ENCODE data around the gene GNL1. TPM values are rescaled to one million over a fixed set of nuclear protein-coding genes. Genes with fewer than 3 reads are reported as not detected.

The GNL1 gene
- total RNA-seq, 1 donor from 2014 or later: 33.0 TPM

- TF ChIP-seq CTCF (IDR thresholded peaks at IDR 0.05): no peak
- intact Hi-C loops (cut with DNase I): loop anchor here (1.0 to 10.0 kb wide), 6 partner anchors 14 to 493 kb away; partner anchors contain the start of genes ABCF1, MRPS18B, POLR1H and PPP1R10
These were observed 1.3 kb upstream of the GNL1 start for GRCh38 chr6:30557683-30557981.

GRCh38 chr6:30556906-30557682, 805 bp upstream of the GNL1 start, which contains the start of gene PRR3:
Gene PRR3 (plus strand): TSS chr6:30557295. CDS start chr6:30557345, 50 bp downstream.
- peaks cover 18 to 33% of the 10 kb centered on the region in 2 donors for H3K36me3 ChIP-seq
- intact Hi-C loops (cut with DNase I): loop anchor here (1.0 to 10.0 kb wide), 6 partner anchors 14 to 492 kb away; partner anchors contain the start of genes ABCF1, MRPS18B, POLR1H and PPP1R10
- peaks cover 5 to 19% of the 10 kb centered on the region in 2 donors for H3K4me1 ChIP-seq
- TF ChIP-seq CTCF (IDR thresholded peaks at IDR 0.05): no peak
- H3K4me3 ChIP-seq: peak within 1 kb of the TSS; percentile 80 to 85
- no peaks in the 10 kb centered on the region for H3K9me3 ChIP-seq
- peak; percentile 81 to 95 for DNase-seq (ENCODE audit: low spot score in 2 of 2)
- peak within 1 kb of the TSS; percentile 98 to 100 for H3K27ac ChIP-seq
- no peaks in the 10 kb centered on the region for H3K27me3 ChIP-seq

More at GRCh38 chr6:30557683-30557981, 1.3 kb upstream of the GNL1 start:
- Histone ChIP-seq H3K27me3 (no peaks in the 10 kb centered on the region), H3K4me3 (peak overlapping the region; percentile 80 to 85), H3K9me3 (no peaks in the 10 kb centered on the region), H3K36me3 (peaks cover 18 to 33% of the 10 kb centered on the region in 2 donors), H3K4me1 (peaks cover 5 to 19% of the 10 kb centered on the region in 2 donors), H3K27ac (peak overlapping the region; percentile 98 to 100)
- no peak for DNase-seq (ENCODE audit: low spot score in 2 of 2)

GRCh38 chr6:30555816-30556065, 548 bp downstream of the GNL1 start:
- peak overlapping the region; percentile 80 to 85 for H3K4me3 ChIP-seq
- intact Hi-C loops (cut with DNase I): loop anchor here (2.0 to 10.0 kb wide), 5 partner anchors 61 to 491 kb away; partner anchors contain the start of genes MRPS18B, POLR1H, PPP1R10 and PPP1R11
- TF ChIP-seq CTCF (IDR thresholded peaks at IDR 0.05): no peak
- peak overlapping the region; percentile 98 to 100 for H3K27ac ChIP-seq
- H3K36me3 ChIP-seq: peaks cover 27 to 35% of the 10 kb centered on the region in 2 donors
- peaks cover 5 to 19% of the 10 kb centered on the region in 2 donors for H3K4me1 ChIP-seq
- H3K27me3 ChIP-seq: no peaks in the 10 kb centered on the region
- peak in 1 of 2 donors; percentile 13 for DNase-seq (ENCODE audit: low spot score in 2 of 2)
- no peaks in the 10 kb centered on the region for H3K9me3 ChIP-seq

- no peaks in the 10 kb centered on the region for H3K27me3 ChIP-seq
- H3K9me3 ChIP-seq: no peaks in the 10 kb centered on the region
- H3K4me3 ChIP-seq: peak overlapping the region; percentile 80 to 85
- peaks cover 5 to 19% of the 10 kb centered on the region in 2 donors for H3K4me1 ChIP-seq
- intact Hi-C loops (cut with DNase I): loop anchor here (5.0 to 10.0 kb wide), 3 partner anchors 127 to 490 kb away; partner anchors contain the start of genes POLR1H, PPP1R11 and RPP21
- peaks cover 32 to 39% of the 10 kb centered on the region in 2 donors for H3K36me3 ChIP-seq
- TF ChIP-seq CTCF (IDR thresholded peaks at IDR 0.05): no peak
- H3K27ac ChIP-seq: peak overlapping the region; percentile 98 to 100
- DNase-seq (ENCODE audit: low spot score in 2 of 2): peak in 1 of 2 donors; percentile 80
These were observed 1.1 kb downstream of the GNL1 start for GRCh38 chr6:30554962-30555815.

- TF ChIP-seq CTCF (IDR thresholded peaks at IDR 0.05): no peak
- no peak for DNase-seq (ENCODE audit: low spot score in 2 of 2)
- intact Hi-C loops (cut with DNase I): loop anchor here (10.0 kb wide), 2 partner anchors 210 to 490 kb away; partner anchors contain the start of genes POLR1H, PPP1R11 and RPP21
- H3K36me3 ChIP-seq: peaks cover 35 to 40% of the 10 kb centered on the region in 2 donors
- H3K4me3 ChIP-seq: peak overlapping the region in 1 of 2 donors; percentile 85
- peaks cover 5 to 19% of the 10 kb centered on the region in 2 donors for H3K4me1 ChIP-seq
- no peaks in the 10 kb centered on the region for H3K27me3 ChIP-seq
- H3K27ac ChIP-seq: peak overlapping the region in 1 of 2 donors; percentile 100
- H3K9me3 ChIP-seq: no peaks in the 10 kb centered on the region
These were observed 1.9 kb downstream of the GNL1 start for GRCh38 chr6:30554404-30554803.
